Stomach (tissue), 4 donors: ENCODE measurements around the gene CDH23.

Experiments
- POLR2A ChIP-seq, 4 donors: fragments of 450-650 bp; IDR thresholded peaks; one replicate each; pipeline ENCODE4 v1.6.1; 2016; ENCODE audit warnings: antibody characterized with exemption in 4 of 4, control low read depth in 2 of 4, mild to moderate bottlenecking in 1 of 4, moderate library complexity in 1 of 4
- TF ChIP-seq, protein P1 (sequence below), 7 experiments: fragments of 450-650 bp in 4 of 7; fragments of 200-600 bp in 3 of 7; sonication (generic) in 3 of 7; IDR thresholded peaks; one replicate each; pipeline ENCODE4 v1.5.1; 2016 to 2019; ENCODE audit warnings: antibody characterized with exemption in 7 of 7, control low read depth in 2 of 7, mild to moderate bottlenecking in 1 of 7

DNA sequence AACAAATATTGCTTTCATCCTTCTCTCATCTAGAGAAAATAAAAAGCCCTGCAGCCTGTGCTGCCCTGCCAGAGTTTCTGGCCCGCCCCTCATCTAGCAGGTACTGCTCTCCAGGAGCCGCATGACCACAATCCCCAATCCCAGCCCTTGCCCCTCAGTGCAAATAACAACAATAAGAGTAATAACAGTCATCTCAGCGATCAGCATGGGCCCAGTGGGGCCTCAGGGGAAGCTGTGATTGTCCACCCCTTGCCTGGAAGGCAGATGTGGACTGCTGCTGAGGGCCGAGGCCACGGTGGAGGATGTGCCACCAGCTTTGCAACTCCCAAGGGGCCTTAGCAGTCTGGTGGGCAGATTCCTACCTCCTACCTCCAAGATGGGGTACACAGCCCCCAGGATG lies 106.1 kb downstream of the CDH23 start:
- TF ChIP-seq, protein P1, sequence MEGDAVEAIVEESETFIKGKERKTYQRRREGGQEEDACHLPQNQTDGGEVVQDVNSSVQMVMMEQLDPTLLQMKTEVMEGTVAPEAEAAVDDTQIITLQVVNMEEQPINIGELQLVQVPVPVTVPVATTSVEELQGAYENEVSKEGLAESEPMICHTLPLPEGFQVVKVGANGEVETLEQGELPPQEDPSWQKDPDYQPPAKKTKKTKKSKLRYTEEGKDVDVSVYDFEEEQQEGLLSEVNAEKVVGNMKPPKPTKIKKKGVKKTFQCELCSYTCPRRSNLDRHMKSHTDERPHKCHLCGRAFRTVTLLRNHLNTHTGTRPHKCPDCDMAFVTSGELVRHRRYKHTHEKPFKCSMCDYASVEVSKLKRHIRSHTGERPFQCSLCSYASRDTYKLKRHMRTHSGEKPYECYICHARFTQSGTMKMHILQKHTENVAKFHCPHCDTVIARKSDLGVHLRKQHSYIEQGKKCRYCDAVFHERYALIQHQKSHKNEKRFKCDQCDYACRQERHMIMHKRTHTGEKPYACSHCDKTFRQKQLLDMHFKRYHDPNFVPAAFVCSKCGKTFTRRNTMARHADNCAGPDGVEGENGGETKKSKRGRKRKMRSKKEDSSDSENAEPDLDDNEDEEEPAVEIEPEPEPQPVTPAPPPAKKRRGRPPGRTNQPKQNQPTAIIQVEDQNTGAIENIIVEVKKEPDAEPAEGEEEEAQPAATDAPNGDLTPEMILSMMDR (IDR thresholded peaks at IDR 0.05) = no peak
- no peak for TF ChIP-seq POLR2A (IDR thresholded peaks at IDR 0.05)
